Measurements from ENCODE around the gene PTCD1. TPM values are rescaled to one million over a fixed set of nuclear protein-coding genes. Genes with fewer than 3 reads are reported as not detected.

The PTCD1 gene
- total RNA-seq, 1 donor from 2014 or later: 10.5 TPM

GRCh38 chr7:99408379-99409191 lies 30.0 kb downstream of the PTCD1 start, which contains the start of the genes BUD31 and PDAP1:
TSS of gene BUD31 (plus strand) at chr7:99408969. CDS start at chr7:99411093, 2,124 bp downstream.
TSS of gene PDAP1 (minus strand) at chr7:99408597. CDS start at chr7:99408548, 49 bp downstream.
- Histone ChIP-seq H3K4me1 (peaks cover 15% of the 10 kb centered on the region), H3K36me3 (peaks cover 10% of the 10 kb centered on the region), H3K79me2 (ENCODE audit: low read depth) (peaks cover 70% of the 10 kb centered on the region), H3K4me2 (peak within 1 kb of the TSS; percentile 96), H3K27ac (peak within 1 kb of the TSS; percentile 98), H2AFZ (replicated peaks) (peak within 1 kb of the TSS; percentile 75), H4K20me1 (ENCODE audit: low read depth) (peaks cover 54% of the 10 kb centered on the region), H3K9ac (peak within 1 kb of the TSS; percentile 93), H3F3A (ENCODE audit: low read depth) (peaks cover 12% of the 10 kb centered on the region), H3K4me3 (peak within 1 kb of the TSS; percentile 98), H3K27me3 (no peaks in the 10 kb centered on the region), H3K9me3 (ENCODE audit: low read depth) (no peaks in the 10 kb centered on the region)
- H3K4me3 Mint-ChIP-seq: peak within 1 kb of the TSS; percentile 96
- H3K4me1 Mint-ChIP-seq: peaks cover 22% of the 10 kb centered on the region
- H3K9me3 Mint-ChIP-seq: no peaks in the 10 kb centered on the region
- TF ChIP-seq EZH2phosphoT487 (IDR thresholded peaks at IDR 0.05) (no peak), CTCF (IDR thresholded peaks at IDR 0.05) (peak; percentile 17)
- DNase-seq (ENCODE audit: low spot score): peak; percentile 96
- peaks cover 22% of the 10 kb centered on the region for H3K36me3 Mint-ChIP-seq
- peaks cover 6% of the 10 kb centered on the region for H3K27me3 Mint-ChIP-seq (ENCODE audit: insufficient read depth, low read depth)
- H3K27ac Mint-ChIP-seq: peak within 1 kb of the TSS; percentile 99

DNA sequence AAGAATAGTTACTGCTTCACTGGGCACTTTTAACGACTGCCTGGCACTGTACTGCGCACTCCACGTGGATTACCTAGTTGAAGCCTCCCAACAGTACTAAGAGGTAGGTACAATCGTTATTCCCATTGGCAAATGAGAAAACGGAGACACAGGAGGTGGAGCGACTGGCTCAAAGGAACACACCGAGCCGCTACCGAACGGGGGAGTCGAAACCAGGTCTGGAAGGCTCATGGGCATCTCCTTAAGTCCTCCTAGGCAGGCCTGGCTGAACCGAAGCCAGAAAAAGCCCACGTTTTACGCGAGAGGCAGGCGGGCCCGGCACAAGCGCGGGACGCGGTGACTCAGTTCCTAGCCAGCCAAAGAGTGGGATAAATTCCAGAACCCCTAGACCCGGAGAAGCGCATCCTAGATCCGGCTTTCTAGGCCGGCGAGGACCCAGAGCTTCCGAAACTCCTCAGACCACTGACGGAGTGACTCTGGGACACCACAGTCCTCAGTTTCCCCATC lies 30.7 kb downstream of the PTCD1 start:
- Mint-ChIP-seq H3K27ac (peak overlapping the region; percentile 82), H3K36me3 (peaks cover 22% of the 10 kb centered on the region), H3K4me3 (peak overlapping the region; percentile 96), H3K9me3 (no peaks in the 10 kb centered on the region), H3K27me3 (ENCODE audit: insufficient read depth, low read depth) (peaks cover 6% of the 10 kb centered on the region), H3K4me1 (peaks cover 22% of the 10 kb centered on the region)
- H3K4me3 ChIP-seq: peak overlapping the region; percentile 98
- peaks cover 15% of the 10 kb centered on the region for H3K4me1 ChIP-seq
- H4K20me1 ChIP-seq (ENCODE audit: low read depth): peaks cover 57% of the 10 kb centered on the region
- DNase-seq (ENCODE audit: low spot score): peak; percentile 56
- H3K79me2 ChIP-seq (ENCODE audit: low read depth): peaks cover 70% of the 10 kb centered on the region
- H3F3A ChIP-seq (ENCODE audit: low read depth): peaks cover 12% of the 10 kb centered on the region
- peak overlapping the region; percentile 75 for H2AFZ ChIP-seq (replicated peaks)
- peaks cover 10% of the 10 kb centered on the region for H3K36me3 ChIP-seq
- TF ChIP-seq EZH2 (IDR thresholded peaks at IDR 0.05) (no peak), CTCF (IDR thresholded peaks at IDR 0.05) (no peak)
- H3K27ac ChIP-seq: peak overlapping the region; percentile 98
- H3K4me2 ChIP-seq: peak overlapping the region; percentile 96
- no peaks in the 10 kb centered on the region for H3K9me3 ChIP-seq (ENCODE audit: low read depth)
- peak overlapping the region; percentile 93 for H3K9ac ChIP-seq
- no peaks in the 10 kb centered on the region for H3K27me3 ChIP-seq

GRCh38 chr7:99406557-99406956 lies 32.0 kb downstream of the PTCD1 start:
- Mint-ChIP-seq H3K4me1 (peaks cover 22% of the 10 kb centered on the region), H3K36me3 (peaks cover 17% of the 10 kb centered on the region), H3K27me3 (ENCODE audit: insufficient read depth, low read depth) (peaks cover 6% of the 10 kb centered on the region), H3K4me3 (peak overlapping the region; percentile 10), H3K27ac (no peak overlapping the region), H3K9me3 (no peaks in the 10 kb centered on the region)
- H3K9ac ChIP-seq: peak overlapping the region; percentile 30
- H3K4me3 ChIP-seq: no peak overlapping the region
- no peaks in the 10 kb centered on the region for H3K9me3 ChIP-seq (ENCODE audit: low read depth)
- peaks cover 15% of the 10 kb centered on the region for H3K4me1 ChIP-seq
- H4K20me1 ChIP-seq (ENCODE audit: low read depth): peaks cover 57% of the 10 kb centered on the region
- peaks cover 10% of the 10 kb centered on the region for H3F3A ChIP-seq (ENCODE audit: low read depth)
- no peak overlapping the region for H3K27ac ChIP-seq
- H3K4me2 ChIP-seq: peak overlapping the region; percentile 96
- peaks cover 6% of the 10 kb centered on the region for H3K36me3 ChIP-seq
- H2AFZ ChIP-seq (replicated peaks): no peak overlapping the region
- DNase-seq (ENCODE audit: low spot score): no peak
- no peaks in the 10 kb centered on the region for H3K27me3 ChIP-seq
- peaks cover 70% of the 10 kb centered on the region for H3K79me2 ChIP-seq (ENCODE audit: low read depth)
- TF ChIP-seq EZH2phosphoT487 (IDR thresholded peaks at IDR 0.05): no peak
- TF ChIP-seq EZH2 (IDR thresholded peaks at IDR 0.05): no peak
- no peak for TF ChIP-seq CTCF (IDR thresholded peaks at IDR 0.05)
